GM21360 (cell line): ENCODE measurements around the gene IQSEC3.

Experiments
- ATAC-seq: cut with Tn5 transposase; IDR thresholded peaks from one replicate; pipeline ENCODE4 v1.9.1; 2021; ENCODE audit warnings: mild to moderate bottlenecking, moderate library complexity; ENCODE audit not compliant: unreplicated experiment

IQSEC3 gene

DNA sequence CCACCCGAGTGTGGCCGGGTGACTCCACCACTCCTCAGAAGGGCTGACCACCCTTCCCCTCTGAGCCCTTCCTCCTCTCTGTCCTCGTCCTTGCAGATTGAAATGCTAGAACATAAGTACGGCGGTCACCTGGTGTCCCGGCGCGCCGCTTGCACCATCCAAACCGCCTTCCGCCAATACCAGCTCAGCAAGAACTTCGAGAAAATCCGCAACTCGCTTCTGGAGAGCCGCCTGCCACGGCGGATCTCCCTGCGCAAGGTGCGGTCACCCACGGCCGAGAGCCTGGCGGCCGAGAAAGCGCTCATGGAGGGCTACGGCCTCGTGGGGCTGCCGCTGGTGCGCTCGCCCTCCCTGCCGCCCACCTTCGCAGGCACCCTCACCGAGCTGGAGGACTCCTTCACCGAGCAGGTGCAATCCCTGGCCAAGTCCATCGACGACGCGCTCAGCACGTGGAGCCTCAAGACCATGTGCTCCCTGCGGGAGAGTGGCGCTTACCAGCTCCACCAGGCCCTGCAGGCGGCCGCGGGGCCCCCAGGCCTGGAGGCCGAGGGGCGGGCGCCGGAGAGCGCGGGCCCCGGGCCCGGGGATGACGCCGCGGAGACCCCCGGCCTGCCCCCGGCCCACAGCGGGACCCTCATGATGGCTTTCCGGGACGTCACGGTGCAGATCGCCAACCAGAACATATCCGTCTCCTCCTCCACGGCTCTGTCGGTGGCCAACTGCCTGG lies 71.8 kb downstream of the IQSEC3 start:
- no peak for ATAC-seq

DNA sequence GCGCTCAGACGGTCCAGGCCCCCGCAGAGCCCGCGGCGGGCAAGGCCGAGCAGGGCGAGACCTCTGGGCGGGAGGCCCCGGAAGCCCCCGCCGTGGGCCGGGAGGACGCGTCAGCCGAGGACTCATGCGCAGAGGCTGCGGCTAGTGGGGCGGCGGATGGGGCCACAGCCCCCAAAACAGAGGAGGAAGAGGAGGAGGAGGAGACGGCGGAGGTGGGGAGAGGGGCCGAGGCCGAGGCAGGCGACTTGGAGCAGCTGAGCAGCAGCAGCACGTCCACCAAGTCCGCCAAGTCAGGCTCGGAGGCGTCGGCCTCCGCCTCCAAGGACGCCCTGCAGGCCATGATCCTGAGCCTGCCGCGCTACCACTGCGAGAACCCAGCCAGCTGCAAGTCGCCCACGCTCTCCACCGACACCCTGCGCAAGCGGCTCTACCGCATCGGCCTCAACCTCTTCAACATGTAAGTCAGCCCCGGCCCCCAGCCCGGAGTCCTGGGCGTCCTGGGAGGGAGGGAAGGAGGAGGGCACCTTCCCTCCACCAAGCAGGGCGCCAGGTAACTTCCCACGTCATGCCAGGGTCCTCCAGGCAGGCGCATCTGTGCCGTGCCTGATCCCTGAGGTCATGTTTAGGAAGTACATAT lies 72.4 kb downstream of the IQSEC3 start:
- no peak for ATAC-seq

DNA sequence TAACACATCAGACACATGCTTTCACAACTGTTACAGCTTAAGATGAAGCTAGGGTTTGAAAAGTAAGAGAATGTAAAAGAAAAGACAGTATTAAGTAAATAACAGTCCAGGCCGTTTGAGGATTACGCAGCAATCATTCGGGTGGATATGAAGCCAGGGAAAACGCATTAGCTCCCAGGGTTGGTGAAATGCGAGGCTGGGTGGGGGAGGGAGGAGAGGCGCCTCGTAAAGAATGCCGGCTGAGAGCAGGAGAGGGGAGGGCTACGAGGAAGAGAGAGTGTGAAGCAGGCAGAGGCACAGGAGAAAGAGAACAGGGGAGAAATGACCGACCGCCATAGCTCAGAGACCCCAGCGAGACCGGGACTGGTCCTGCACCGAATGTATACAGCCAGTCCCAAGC lies 73.0 kb downstream of the IQSEC3 start:
- no peak for ATAC-seq

DNA sequence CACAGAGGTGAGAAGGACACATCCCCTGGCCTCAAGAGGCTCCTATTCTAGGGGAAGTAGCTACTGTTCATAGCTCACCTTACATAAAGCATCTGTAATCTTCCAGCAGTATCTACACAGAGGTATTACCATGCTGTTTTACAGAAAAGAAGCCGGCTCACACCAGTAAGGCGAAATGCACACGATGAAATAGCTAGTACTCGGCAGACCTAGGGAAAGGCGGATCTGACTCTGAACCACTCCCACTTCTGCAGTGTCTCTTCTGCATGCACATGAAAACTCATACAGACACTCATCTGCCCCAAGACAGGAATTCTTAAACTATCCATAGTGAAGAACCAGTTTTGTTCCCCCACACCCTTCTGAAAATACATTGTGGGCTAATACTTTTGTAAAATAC lies 73.6 kb downstream of the IQSEC3 start:
- ATAC-seq, result no peak

DNA sequence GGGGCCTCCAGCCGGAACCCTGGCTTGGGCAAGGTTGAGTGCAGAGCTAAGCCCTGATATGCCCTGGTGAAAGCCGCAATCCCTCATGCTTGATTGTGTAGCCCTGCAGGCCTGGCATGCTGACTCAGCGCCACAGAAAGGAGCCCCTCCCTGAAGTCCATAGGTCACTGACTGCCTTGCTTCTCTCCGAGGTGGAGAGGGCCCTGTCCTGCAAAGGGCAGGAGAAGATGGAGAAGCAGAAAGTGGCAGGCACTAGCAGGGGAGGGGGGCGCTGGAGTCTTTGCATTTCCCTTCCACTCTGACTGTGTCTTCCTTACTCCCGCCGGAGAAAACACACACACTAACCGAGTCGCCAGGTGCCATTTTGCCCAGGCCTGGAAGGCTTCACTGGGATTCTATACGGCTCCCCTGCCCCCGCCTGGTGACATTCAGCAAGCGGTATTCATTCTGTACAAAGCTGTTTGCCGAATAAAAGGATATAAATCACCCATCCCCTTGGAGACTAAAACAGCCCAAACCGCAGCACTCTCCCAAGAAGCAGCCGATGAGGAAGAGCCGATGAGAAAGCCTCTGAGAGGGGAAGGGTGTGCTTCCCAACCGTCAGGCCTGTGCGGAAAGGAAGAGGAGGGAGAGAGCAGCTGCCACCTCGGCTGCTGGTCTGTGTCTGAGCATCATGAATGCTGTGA lies 77.5 kb downstream of the IQSEC3 start:
- ATAC-seq, result no peak

DNA sequence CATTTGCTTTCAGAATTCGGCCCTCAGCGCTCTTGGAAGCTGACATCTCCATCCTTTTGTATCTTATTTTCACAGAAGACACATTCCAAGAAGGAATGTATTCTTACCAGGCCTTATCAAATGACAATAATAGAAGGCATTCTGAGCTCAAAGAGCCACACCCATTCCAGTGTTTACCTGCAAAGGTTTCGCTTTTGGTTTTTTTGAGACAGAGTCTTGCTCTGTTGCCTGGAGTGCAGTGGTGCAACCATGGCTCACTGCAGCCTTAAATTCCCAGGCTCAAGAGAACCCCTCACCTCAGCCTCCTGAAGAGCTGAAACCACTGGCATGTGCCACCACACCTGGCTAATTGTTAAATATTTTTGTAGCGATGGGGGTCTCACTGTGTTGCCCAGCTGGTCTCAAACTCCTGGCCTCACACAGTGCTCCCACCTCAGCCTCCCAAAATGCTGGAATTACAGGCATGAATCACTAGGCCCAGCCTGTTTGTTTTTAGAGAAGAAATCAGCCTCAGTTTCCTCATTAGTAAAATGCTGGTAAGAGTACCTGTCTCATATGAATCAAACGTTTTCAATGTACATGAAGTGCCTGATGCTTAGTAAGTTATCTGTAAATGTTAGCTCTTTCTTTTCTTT lies 78.2 kb downstream of the IQSEC3 start:
- ATAC-seq, result no peak

DNA sequence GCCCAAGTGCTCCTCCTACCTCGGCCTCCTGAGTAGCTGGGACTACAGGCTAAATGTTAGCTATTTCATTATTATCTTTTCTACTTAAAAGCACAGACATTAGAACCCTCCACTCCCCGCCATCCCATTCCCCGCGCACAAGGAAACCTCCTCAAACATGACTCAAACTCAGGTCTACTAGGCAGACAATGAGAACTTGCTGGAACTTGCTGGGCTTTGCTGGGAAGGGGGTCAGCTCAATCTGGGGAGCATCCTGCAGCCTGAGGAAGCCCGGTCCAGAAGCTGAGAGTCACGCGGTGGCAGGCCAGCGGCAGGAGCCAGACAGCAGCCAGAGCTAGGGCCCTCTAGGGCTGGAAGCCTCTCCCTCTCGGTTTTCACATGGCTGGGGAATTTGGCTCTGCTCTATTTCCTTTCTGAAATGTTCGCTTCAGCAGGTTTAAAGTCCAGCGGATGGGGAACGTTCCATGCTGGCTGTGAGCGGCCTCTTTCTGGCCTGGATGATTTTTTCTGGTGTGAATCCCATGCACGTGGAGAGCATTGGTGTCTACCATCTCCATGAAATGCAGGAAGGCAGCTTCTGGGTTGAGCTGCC lies 78.9 kb downstream of the IQSEC3 start:
- ATAC-seq, result no peak

DNA sequence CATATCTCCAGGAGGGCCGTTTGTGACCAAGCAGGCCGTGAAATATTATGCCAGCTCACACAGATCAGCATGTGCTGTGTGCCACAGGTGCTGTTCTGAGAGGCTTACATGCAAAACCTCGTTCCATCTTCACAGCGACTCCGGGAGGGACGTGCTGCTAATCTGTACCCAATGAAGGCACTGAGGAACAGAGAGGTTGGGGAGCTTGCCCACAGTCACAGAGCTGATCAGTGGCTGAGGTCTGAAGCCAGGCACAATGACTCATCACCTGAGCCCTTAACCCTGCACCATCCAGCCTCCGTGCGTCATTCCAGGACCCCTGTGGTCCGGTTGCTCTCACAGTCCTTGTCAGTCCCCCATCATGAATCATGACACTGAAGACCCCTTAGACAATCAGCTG lies 80.7 kb downstream of the IQSEC3 start:
- ATAC-seq, result no peak

DNA sequence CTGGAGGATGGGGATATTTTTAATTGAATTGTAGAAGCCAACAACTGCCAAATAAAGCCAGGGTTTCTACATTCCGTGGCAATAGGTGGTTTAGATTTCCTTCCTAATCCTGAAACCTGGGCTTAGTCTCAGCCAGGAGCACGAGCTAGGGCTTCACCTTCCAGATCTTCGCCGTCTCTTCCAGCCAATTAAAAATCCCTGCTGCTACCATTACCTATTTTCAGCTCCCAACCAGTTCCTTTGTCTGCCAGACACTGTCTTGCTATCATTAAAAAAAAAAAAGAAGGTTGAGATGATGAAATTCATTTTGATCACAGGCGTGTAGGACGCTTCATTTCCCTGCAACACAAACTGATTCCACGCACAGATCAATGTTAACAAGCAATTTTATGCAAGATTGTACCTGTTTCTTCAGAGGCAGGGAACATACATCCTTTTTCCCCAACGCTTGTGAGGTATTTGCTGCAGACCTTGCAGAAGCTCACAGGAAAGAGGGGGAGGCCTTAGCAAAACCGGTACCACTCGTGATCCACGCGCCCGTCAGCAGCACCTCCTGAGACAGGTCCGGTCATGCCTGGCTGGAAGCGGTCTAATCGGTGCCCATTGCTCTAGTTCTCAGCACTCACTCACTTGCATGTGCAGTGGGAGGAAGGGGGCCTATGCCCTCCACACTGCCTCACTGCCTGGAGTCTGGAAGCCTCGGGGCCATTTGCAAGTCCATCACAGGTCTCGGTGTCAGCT lies 82.3 kb downstream of the IQSEC3 start:
- no peak for ATAC-seq

DNA sequence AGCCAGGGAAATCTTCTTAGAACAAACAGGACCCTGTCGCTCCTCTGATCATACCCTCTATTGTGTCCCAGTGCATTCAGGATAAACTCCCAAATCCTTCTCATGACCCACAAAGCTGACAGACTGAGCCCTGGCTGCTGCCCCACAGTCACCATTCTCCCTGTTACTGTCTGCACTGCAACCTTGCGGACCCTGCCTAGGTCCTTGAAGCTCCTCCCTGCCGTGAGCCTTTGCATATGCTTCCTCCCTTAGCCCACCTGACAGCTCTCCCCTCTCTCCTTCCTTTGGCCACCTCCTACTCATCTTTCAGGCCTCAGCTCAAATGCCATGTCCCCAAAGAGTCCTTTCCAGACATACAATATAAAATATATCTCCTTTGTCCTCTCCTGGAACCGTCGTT lies 85.0 kb downstream of the IQSEC3 start:
- no peak for ATAC-seq

DNA sequence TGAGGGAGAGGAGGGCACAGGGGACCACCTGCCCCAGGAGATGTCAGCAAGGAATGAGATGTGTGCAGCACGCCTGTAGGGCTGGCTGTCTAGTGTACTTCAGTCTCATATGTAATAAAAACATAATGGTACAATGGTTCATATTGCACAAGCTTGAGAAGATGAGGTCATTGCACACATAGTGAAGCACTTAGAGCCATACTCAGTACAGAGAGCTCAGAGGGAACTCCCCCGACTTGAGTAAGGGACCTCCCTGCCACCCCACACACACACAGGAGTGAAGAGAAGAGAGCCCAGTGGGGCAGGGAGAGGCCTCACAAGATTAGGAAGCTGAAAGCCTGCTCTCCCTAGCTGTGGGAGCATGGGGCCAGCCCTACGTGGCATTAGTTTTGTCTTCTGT lies 85.9 kb downstream of the IQSEC3 start:
- no peak for ATAC-seq

DNA sequence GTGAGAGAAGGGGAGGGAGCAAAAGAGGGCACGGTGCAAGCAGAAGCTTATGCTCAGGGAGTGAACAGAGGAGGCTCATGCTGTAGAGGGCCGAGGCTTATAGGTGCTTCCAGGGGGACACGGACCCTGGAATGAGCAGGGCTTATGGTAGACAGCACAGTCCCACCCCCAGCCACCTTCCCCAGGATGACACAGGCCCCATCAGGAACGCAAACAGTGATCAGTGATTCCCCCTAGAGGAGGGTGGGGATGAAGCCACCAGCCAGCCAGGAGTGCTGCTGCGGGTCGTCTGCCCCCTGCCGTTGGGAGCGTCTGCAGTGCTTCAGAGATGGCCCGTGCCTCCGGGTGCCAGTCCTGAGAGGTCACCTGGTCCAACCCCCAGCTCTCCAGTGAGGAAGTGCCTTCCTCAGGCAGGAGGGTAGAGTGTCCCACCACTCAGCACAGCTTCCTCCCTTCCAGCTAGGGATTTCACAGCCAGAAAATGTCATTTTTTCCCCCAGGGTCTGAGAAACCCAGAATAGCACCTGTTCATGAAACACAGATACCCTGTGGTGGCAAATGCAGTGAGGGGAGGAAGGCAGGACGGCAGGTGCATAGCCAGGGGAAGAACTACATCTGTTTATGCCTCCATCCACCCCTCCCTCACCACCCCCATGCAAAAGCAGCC lies 86.6 kb downstream of the IQSEC3 start:
- ATAC-seq, result peak; percentile 59

DNA sequence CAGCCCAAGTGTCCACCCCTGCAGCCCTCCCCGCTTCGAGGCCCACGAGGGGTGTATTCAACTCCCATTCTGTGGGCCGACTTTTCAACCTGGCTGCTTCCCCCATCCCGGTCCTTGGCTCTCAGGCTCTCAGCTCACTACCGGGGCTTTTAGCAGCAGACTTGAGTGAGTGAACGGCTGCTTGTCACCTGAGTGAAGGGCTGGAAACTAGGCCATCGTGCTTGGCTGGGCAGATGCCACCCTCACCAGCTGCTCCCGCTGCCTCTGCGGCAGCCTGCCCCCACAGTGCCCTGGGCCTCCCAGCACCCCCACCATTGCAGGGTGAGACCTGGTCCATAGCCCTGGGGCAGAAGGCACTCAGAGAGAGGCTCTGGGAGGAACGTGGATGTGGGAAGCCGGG lies 87.5 kb downstream of the IQSEC3 start:
- no peak for ATAC-seq

DNA sequence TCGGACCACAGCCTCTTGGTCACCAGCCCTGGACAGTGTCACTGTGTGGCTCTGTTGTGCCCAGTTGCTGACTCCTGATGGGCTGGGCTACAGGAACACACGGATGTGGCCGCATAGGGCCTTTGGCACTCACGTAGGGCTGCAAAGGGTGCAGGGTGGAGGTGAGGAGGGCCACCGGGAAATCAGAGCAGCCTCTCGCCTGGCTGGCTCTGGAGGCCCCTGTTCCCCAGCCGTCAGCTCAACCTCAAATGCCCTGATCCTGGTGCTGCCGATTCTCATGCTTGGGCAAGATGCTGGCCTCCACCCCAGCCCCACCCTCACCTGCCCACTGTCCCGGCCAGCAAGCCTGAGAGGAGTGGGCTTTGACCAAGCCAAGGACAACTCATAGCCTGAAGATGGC lies 88.4 kb downstream of the IQSEC3 start:
- no peak for ATAC-seq

DNA sequence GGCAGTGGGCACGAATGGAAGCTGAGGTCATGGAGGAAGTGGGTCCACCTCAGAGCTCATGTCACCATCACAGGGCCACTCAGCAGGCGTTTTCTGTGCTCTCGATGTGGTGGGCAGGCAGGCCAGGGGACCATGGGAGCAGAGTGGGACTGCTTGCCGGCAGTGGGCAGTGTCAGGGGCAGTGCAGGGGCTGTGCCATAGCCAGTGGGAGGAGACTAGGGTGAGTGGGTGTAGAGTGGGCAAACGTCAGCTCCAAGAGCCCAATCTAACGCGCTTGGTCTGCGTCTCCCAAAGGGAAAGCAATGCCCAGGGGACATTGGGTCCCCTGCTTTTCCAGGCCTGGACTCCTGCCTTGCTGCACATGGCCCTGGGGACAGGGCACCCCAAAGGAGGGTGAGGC lies 89.1 kb downstream of the IQSEC3 start:
- ATAC-seq, result no peak

DNA sequence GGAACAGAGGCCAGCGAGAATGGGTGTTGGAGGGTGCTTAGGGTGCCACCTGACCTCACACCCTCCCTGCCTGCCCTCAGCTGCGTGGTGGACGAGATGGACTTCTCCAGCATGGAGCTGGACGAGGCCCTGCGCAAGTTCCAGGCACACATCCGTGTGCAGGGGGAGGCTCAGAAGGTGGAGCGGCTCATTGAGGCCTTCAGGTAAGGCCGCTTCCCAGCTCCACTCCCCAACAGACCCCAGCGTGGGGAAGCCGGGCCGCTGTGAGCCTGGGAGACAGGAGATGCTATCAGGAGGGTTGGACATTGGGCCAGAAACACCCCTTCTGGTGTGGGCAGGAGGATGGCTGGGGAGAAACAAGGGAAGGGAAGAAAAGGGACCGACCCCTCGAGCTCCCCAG lies 90.4 kb downstream of the IQSEC3 start:
- ATAC-seq, result no peak

DNA sequence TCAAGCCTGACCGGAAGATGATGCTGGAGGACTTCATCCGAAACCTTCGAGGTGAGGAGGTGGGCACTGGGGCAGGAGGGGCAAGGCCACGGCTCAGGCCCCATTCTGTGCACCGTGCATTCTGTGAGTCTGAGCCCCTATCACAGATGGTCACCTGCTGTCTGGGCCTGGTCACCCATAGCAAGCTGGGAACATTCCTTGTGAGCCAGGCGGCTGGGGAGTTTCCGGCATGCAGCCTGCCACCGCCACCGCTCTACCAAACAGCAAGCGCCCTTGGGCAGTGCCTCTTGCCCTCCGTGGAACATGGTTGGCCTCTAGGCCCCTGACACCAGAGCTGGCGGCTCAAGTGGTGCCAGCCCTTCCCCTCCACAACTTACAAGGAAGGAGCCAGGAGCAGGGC lies 91.1 kb downstream of the IQSEC3 start:
- no peak for ATAC-seq

DNA sequence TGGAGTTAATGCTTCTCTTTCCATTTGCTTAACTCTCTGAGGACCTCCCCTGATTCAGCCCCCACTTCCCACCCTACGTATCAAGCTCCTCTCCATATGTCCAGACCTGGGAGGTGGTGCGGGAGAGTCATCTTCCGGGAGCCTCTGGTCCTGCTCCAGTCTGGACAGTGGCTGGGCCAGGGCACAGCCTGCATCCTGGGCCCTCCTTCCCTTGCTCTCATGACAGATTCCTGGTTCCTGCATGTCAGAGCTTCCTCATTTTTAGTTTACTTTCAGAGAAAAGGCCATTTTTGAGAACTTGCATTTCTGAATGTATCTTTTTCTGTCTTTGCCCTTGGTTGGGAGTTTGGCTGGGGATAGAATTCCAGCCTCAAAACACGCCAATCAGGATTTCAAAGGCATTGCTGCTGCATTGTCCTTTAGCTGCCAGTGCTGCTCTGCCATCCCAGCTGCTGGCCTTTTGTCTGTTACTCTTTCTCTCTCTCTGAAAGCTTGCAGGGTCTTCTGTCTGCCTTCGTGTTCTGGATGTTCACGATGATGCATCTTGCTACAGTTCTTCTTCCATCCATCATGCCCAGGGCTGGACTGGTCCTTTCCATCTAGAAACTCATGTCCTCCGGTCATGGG lies 92.7 kb downstream of the IQSEC3 start:
- no peak for ATAC-seq

DNA sequence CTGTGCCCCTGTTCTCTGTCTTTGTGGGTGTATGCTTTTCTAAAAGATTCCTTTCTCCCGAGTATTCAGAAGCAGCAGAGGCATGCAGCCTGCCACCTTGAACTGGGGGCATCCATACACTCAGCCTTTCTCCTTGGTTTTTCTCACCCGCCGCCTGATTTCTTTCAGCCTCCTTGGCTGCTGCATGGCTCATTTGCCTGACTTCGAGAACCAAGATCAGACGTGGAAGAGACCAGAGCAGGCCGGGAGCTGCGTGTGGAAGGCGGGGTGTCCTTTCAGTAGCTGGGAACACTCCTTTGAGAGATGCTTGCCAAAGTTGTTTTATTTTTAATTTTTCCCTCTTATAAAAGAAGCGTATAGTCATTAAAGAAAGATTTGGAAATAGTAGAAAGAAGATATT lies 94.3 kb downstream of the IQSEC3 start:
- ATAC-seq, result no peak

DNA sequence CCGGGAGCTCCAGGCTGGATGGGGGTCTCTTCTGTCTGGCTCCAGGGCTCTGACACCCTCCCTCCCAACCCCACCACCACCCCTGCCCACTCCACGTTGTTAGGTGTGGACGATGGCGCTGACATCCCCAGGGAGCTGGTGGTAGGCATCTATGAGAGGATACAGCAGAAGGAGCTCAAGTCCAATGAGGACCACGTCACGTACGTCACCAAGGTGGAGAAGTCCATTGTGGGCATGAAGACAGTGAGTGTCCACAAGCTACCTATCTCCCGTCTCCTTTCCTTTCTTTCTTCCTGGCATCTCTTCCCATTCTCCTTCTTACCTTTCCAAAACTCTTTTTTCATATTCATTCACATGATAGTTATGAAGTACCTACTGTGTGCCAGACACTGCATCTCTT lies 95.3 kb downstream of the IQSEC3 start:
- no peak for ATAC-seq
